Measurements from ENCODE around the gene ADH7. TPM values are rescaled to one million over a fixed set of nuclear protein-coding genes. Genes with fewer than 3 reads are reported as not detected.
A peak's percentile ranks its signal among the peaks of the same experiment; 100 is the strongest.

The ADH7 gene
- total and polyA plus RNA-seq, 2 of the 13 experiments (the other 11 are each of a cell fraction or from before 2014, with no cell fraction given): not detected

GRCh38 chr4:99383833-99384392, 51.2 kb downstream of the ADH7 start (continued):
- TF ChIP-seq HOMEZ (CRISPR knock-in tag; IDR thresholded peaks at IDR 0.05; ENCODE audit: low read depth): peak; percentile 30; the same call in 1 of the 2 replicates
- peak; percentile 26 for TF ChIP-seq TEAD3 (CRISPR knock-in tag; optimal IDR thresholded peaks at IDR 0.05; ENCODE audit: borderline replicate concordance)
- peak; percentile 71 for TF ChIP-seq ARID5B (CRISPR knock-in tag; IDR thresholded peaks at IDR 0.05)
- no peak for TF ChIP-seq PAF1 (CRISPR knock-in tag; IDR thresholded peaks at IDR 0.05)
- TF ChIP-seq ZNF670 (CRISPR knock-in tag; IDR thresholded peaks at IDR 0.05; ENCODE audit: borderline replicate concordance): 0 out of 2 replicates have a peak, but pooled peaks have one; percentile 33
- no peak for TF ChIP-seq KDM4B (CRISPR knock-in tag; IDR thresholded peaks at IDR 0.05)
- TF ChIP-seq HES4 (CRISPR knock-in tag; IDR thresholded peaks at IDR 0.05; ENCODE audit: borderline replicate concordance): no peak

GRCh38 chr4:99383399-99383798, 51.7 kb downstream of the ADH7 start:
- in situ Hi-C loops (cut with HindIII; ENCODE audit: extremely low pct_ligation_motif_present, low pct_unique_long_range_greater_than_20kb) (no loop called here), intact Hi-C loops (cut with micrococcal nuclease; ENCODE audit: unreplicated experiment) (no loop called here)
- H3K4me2 ChIP-seq (ENCODE audit: low read depth, low read length): no peak overlapping the region
- no peaks in the 10 kb centered on the region for H3K36me3 ChIP-seq (replicated peaks in 1 of 2; ENCODE audit: control insufficient read depth in 1 of 2, insufficient read depth in 2 of 2, low read length in 2 of 2)
- H3K27ac ChIP-seq (ENCODE audit: extremely low read length, insufficient read depth, low read length): no peak overlapping the region
- no TSS peak for BruUV-seq (replicated peaks)
- ATAC-seq (no peak; the same call in 2 of the 3 replicates), FAIRE-seq (no peak), DNase-seq (ENCODE audit: low spot score) (no peak)
- no peaks in the 10 kb centered on the region for H3K27me3 ChIP-seq (ENCODE audit: control insufficient read depth in 1 of 2, insufficient read depth in 2 of 2, low read length in 2 of 2)
- ChIA-PET POLR2A (no interaction called here), CTCF (ENCODE audit: low intra/inter-chr PET ratio, low total read pairs) (no interaction called here)
- H3K9me3 ChIP-seq (ENCODE audit: low read length): no peaks in the 10 kb centered on the region
- H2AFZ ChIP-seq (ENCODE audit: low read length): no peak overlapping the region
- no peak overlapping the region for H3K4me3 ChIP-seq (replicated peaks in 1 of 3; ENCODE audit: insufficient read depth in 1 of 3, low read depth in 2 of 3, low read length in 3 of 3)
- no peaks in the 10 kb centered on the region for H3K79me2 ChIP-seq (ENCODE audit: insufficient read depth, low read length)
- no peak overlapping the region for H3K9ac ChIP-seq (ENCODE audit: insufficient read depth, low read depth, low read length)
- peaks cover 18% of the 10 kb centered on the region for H3K4me1 ChIP-seq (ENCODE audit: insufficient read depth, low read length)
- TF ChIP-seq KLF15 (CRISPR knock-in tag; IDR thresholded peaks at IDR 0.05; ENCODE audit: borderline replicate concordance) (no peak), MXD4 (CRISPR knock-in tag; IDR thresholded peaks at IDR 0.05) (0 out of 2 replicates have a peak, but pooled peaks have one; percentile 5)
- H4K20me1 ChIP-seq (ENCODE audit: insufficient read depth, low read length): no peaks in the 10 kb centered on the region
- 86% methylated on average over 3 of the region's 3 CpGs for WGBS (ENCODE audit: low lambda C conversion rate)

Data from HepG2 (cell line).